ENCODE measurements around the gene PLCD3.

Gene PLCD3

GRCh38 chr17:45121055-45121454, 11.3 kb downstream of the PLCD3 start:
- in situ Hi-C loops (cut with MboI; ENCODE audit: low sequenced_read_pairs) = loop anchor here (10.0 kb wide), 1 partner anchor 346 kb away; no protein-coding TSS in a partner anchor

GRCh38 chr17:45120558-45120957, 11.8 kb downstream of the PLCD3 start:
- in situ Hi-C loops (cut with MboI; ENCODE audit: low sequenced_read_pairs) = loop anchor here (10.0 kb wide), 1 partner anchor 346 kb away; no protein-coding TSS in a partner anchor

- in situ Hi-C loops (cut with MboI; ENCODE audit: low sequenced_read_pairs) = loop anchor here (10.0 kb wide), 1 partner anchor 345 kb away; no protein-coding TSS in a partner anchor
These were observed 12.4 kb downstream of the PLCD3 start for GRCh38 chr17:45119964-45120363.

- in situ Hi-C loops (cut with MboI; ENCODE audit: low sequenced_read_pairs) = no loop called here
These were observed 13.6 kb downstream of the PLCD3 start for GRCh38 chr17:45118691-45119090.

- in situ Hi-C loops (cut with MboI; ENCODE audit: low sequenced_read_pairs) = no loop called here
These were observed 14.3 kb downstream of the PLCD3 start for GRCh38 chr17:45117848-45118646.

- in situ Hi-C loops (cut with MboI; ENCODE audit: low sequenced_read_pairs) = no loop called here
These were observed 15.0 kb downstream of the PLCD3 start for GRCh38 chr17:45117334-45117733.

- in situ Hi-C loops (cut with MboI; ENCODE audit: low sequenced_read_pairs) = no loop called here
These were observed 15.8 kb downstream of the PLCD3 start for GRCh38 chr17:45116434-45117016.

- in situ Hi-C loops (cut with MboI; ENCODE audit: low sequenced_read_pairs) = no loop called here
These were observed 16.4 kb downstream of the PLCD3 start for GRCh38 chr17:45115871-45116270.

GRCh38 chr17:45115015-45115625, 17.2 kb downstream of the PLCD3 start:
- in situ Hi-C loops (cut with MboI; ENCODE audit: low sequenced_read_pairs) = no loop called here

GRCh38 chr17:45114117-45114932, 18.0 kb downstream of the PLCD3 start:
- in situ Hi-C loops (cut with MboI; ENCODE audit: low sequenced_read_pairs) = no loop called here

- in situ Hi-C loops (cut with MboI; ENCODE audit: low sequenced_read_pairs) = no loop called here
These were observed 18.9 kb downstream of the PLCD3 start for GRCh38 chr17:45113424-45113754.

GRCh38 chr17:45112559-45113423, 19.5 kb downstream of the PLCD3 start:
- in situ Hi-C loops (cut with MboI; ENCODE audit: low sequenced_read_pairs) = no loop called here

GRCh38 chr17:45111850-45112249, 20.5 kb downstream of the PLCD3 start:
- in situ Hi-C loops (cut with MboI; ENCODE audit: low sequenced_read_pairs) = no loop called here

GRCh38 chr17:45110676-45111611, 21.4 kb downstream of the PLCD3 start:
- in situ Hi-C loops (cut with MboI; ENCODE audit: low sequenced_read_pairs) = no loop called here

GRCh38 chr17:45108595-45109521, 23.5 kb downstream of the PLCD3 start:
- in situ Hi-C loops (cut with MboI; ENCODE audit: low sequenced_read_pairs) = no loop called here

- in situ Hi-C loops (cut with MboI; ENCODE audit: low sequenced_read_pairs) = no loop called here
These were observed 24.3 kb downstream of the PLCD3 start for GRCh38 chr17:45108051-45108450.

- in situ Hi-C loops (cut with MboI; ENCODE audit: low sequenced_read_pairs) = no loop called here
These were observed 24.9 kb downstream of the PLCD3 start for GRCh38 chr17:45107293-45108010.
